ENCODE data around the gene RELL1. TPM values are rescaled to one million over a fixed set of nuclear protein-coding genes. Genes with fewer than 3 reads are reported as not detected.

Gene RELL1
- total RNA-seq, 1 donor from 2014 or later = 45.8 TPM

- no peak for DNase-seq (ENCODE audit: low read depth)
- TF ChIP-seq CTCF (conservative IDR thresholded peaks at IDR 0.05; ENCODE audit: low read depth, low read length) = no peak
- H3K4me3 ChIP-seq (ENCODE audit: low read depth, low read length) = no peak overlapping the region
These were observed 102.1 kb downstream of the RELL1 start for GRCh38 chr4:37584071-37584470.

GRCh38 chr4:37573566-37573965 is 112.6 kb downstream of the RELL1 start:
- no peak for DNase-seq (ENCODE audit: low read depth)
- no peak overlapping the region for H3K4me3 ChIP-seq (ENCODE audit: low read depth, low read length)
- TF ChIP-seq CTCF (conservative IDR thresholded peaks at IDR 0.05; ENCODE audit: low read depth, low read length) = no peak

GRCh38 chr4:37568489-37568888 is 117.7 kb downstream of the RELL1 start:
- TF ChIP-seq CTCF (conservative IDR thresholded peaks at IDR 0.05; ENCODE audit: low read depth, low read length) = no peak
- H3K4me3 ChIP-seq (ENCODE audit: low read depth, low read length) = no peak overlapping the region
- no peak for DNase-seq (ENCODE audit: low read depth)

GRCh38 chr4:37567836-37568235 is 118.3 kb downstream of the RELL1 start:
- TF ChIP-seq CTCF (conservative IDR thresholded peaks at IDR 0.05; ENCODE audit: low read depth, low read length) = no peak
- DNase-seq (ENCODE audit: low read depth) = no peak

GRCh38 chr4:37562592-37562991 is 123.6 kb downstream of the RELL1 start:
- H3K4me3 ChIP-seq (ENCODE audit: low read depth, low read length) = no peak overlapping the region
- no peak for TF ChIP-seq CTCF (conservative IDR thresholded peaks at IDR 0.05; ENCODE audit: low read depth, low read length)
- no peak for DNase-seq (ENCODE audit: low read depth)

More at GRCh38 chr4:37567836-37568235, 118.3 kb downstream of the RELL1 start:
- H3K4me3 ChIP-seq (ENCODE audit: low read depth, low read length) = no peak overlapping the region

- no peak overlapping the region for H3K4me3 ChIP-seq (ENCODE audit: low read depth, low read length)
- TF ChIP-seq CTCF (conservative IDR thresholded peaks at IDR 0.05; ENCODE audit: low read depth, low read length) = no peak
- no peak for DNase-seq (ENCODE audit: low read depth)
These were observed 124.4 kb downstream of the RELL1 start for GRCh38 chr4:37561803-37562207.

- DNase-seq (ENCODE audit: low read depth) = no peak
- H3K4me3 ChIP-seq (ENCODE audit: low read depth, low read length) = no peak overlapping the region
- TF ChIP-seq CTCF (conservative IDR thresholded peaks at IDR 0.05; ENCODE audit: low read depth, low read length) = no peak
These were observed 124.9 kb downstream of the RELL1 start for GRCh38 chr4:37561196-37561802.
